ENCODE data around the gene FBXL12. TPM values are rescaled to one million over a fixed set of nuclear protein-coding genes. Genes with fewer than 3 reads are reported as not detected.

Gene FBXL12
- total and polyA plus RNA-seq, 2 experiments from 2014 or later: 23.5 to 25.4 TPM

DNA sequence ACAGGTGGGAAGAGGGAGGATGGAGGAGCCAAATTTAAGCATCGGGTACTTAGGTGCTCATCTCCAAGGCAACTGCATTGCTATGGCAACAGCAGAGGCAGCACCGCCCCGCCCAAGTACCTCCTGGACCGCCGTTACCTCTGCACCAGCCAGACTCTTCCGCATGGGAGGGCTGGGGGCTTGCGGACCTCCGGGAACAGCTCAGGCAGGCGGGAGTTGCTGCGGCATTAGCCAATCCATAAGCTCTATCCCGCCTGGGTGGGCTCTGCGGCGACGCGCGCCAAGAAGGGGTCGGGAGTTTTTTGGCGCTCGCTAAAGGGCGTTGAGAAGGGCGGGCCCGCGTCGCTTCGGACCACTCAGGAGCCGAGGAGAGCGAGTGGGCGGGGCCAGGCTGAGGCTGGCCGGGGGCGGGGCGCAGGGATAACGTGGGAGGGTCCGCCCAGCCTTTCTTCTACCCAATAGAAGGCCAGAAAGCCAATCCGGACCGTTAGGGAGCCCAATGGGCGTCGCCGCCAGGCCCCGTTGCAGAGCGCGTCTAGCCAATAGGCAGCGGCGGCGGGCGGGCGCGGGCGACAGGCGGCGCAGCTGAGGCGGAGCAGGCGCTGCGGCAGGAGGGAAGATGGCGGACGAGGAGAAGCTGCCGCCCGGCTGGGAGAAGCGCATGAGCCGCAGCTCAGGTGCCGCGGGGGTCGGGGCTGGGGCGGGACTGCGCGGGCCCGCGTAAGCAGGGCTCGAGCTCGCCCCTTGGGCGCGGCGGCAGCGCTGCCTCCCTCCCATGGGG lies 16.0 kb upstream of the FBXL12 start, which contains the start of gene PIN1:
PIN1 (plus strand) TSS at position 593 of the 781 bp plus-strand sequence; CDS start at position 620, 27 bp downstream.
- peaks cover 30% of the 10 kb centered on the region for H3K79me2 ChIP-seq (replicated peaks; ENCODE audit: insufficient read depth)
- no peak within 1 kb of the TSS for H2AFZ ChIP-seq

DNA sequence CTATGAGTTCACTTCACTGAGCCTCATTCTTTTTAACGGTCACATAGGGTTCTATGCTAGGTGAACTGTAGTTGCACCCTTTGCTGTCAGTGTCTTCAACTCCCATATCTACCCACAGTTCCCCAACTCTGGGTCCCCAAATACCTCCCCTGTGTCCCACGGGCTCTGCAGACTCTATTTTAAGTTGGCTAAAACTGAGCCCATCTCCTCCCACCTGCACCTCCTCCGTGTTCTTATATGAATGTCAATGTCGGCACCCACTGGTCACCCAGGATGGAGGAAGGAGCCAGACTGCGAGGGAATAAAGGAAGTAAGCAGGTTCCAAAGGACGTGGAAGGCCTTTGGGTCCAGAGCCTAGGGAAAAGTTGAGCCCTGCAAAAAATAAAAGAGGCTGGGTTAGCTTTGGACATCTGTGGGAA lies 15.4 kb upstream of the FBXL12 start:
- no peaks in the 10 kb centered on the region for H3K9me2 ChIP-seq (ENCODE audit: insufficient read depth)
- Mint-ChIP-seq H3K4me3 (peak overlapping the region; percentile 87), H3K36me3 (ENCODE audit: low read depth) (peaks cover 17% of the 10 kb centered on the region), H3K9me3 (no peaks in the 10 kb centered on the region), H3K27ac (0 out of 2 replicates have a peak overlapping the region, but pooled peaks have one; percentile 23), H3K4me1 (peaks cover 9% of the 10 kb centered on the region), H3K27me3 (ENCODE audit: insufficient read depth, low read depth, poor library complexity) (peaks cover 5% of the 10 kb centered on the region)
- peaks cover 20% of the 10 kb centered on the region for H4K20me1 ChIP-seq (replicated peaks; ENCODE audit: insufficient read depth)
- no peak for DNase-seq (ENCODE audit: low spot score)
- peak overlapping the region; percentile 76 for H3K4me2 ChIP-seq
- peaks cover 11% of the 10 kb centered on the region; the same call in 1 of the 2 replicates for H3K4me1 ChIP-seq (ENCODE audit: insufficient read depth)
- peak overlapping the region; percentile 55 for H3K4me3 ChIP-seq
- no peak for ATAC-seq
- H3K79me2 ChIP-seq (replicated peaks; ENCODE audit: insufficient read depth): peaks cover 36% of the 10 kb centered on the region
- H2AFZ ChIP-seq: no peak overlapping the region
- peaks cover 8% of the 10 kb centered on the region for H3F3A ChIP-seq (replicated peaks; ENCODE audit: low read depth)
- H3K27me3 ChIP-seq (ENCODE audit: insufficient read depth): no peaks in the 10 kb centered on the region
- H3K27ac ChIP-seq (ENCODE audit: low read depth): no peak overlapping the region
- no peaks in the 10 kb centered on the region for H3K36me3 ChIP-seq (ENCODE audit: insufficient read depth)
- TF ChIP-seq NANOG (IDR thresholded peaks at IDR 0.05; ENCODE audit: borderline replicate concordance) (no peak), ETS1 (IDR thresholded peaks at IDR 0.05) (no peak), POLR2AphosphoS5 (IDR thresholded peaks at IDR 0.05; ENCODE audit: low read depth) (no peak), REST (IDR thresholded peaks at IDR 0.05; ENCODE audit: unreplicated experiment) (no peak), EZH2 (IDR thresholded peaks at IDR 0.05; ENCODE audit: low read depth, unreplicated experiment) (no peak), ZNF114 (CRISPR knock-in tag; IDR thresholded peaks at IDR 0.05) (no peak), EZH2phosphoT487 (IDR thresholded peaks at IDR 0.05; ENCODE audit: unreplicated experiment) (no peak), STAT1 (IDR thresholded peaks at IDR 0.05; ENCODE audit: unreplicated experiment) (no peak)

More for the DNA sequence above, 16.0 kb upstream of the FBXL12 start, which contains the start of gene PIN1:
- Histone ChIP-seq H3K27ac (ENCODE audit: low read depth) (no peak within 1 kb of the TSS), H3F3A (replicated peaks; ENCODE audit: low read depth) (peaks cover 8% of the 10 kb centered on the region), H3K4me1 (ENCODE audit: insufficient read depth) (peaks cover 11% of the 10 kb centered on the region; the same call in 1 of the 2 replicates), H3K9me2 (ENCODE audit: insufficient read depth) (no peaks in the 10 kb centered on the region), H3K4me2 (peak within 1 kb of the TSS; percentile 99), H3K36me3 (ENCODE audit: insufficient read depth) (no peaks in the 10 kb centered on the region), H3K27me3 (ENCODE audit: insufficient read depth) (no peaks in the 10 kb centered on the region), H4K20me1 (replicated peaks; ENCODE audit: insufficient read depth) (peaks cover 17% of the 10 kb centered on the region), H3K4me3 (peak within 1 kb of the TSS; percentile 88)
- peak; percentile 95 for ATAC-seq
- peak; percentile 74 for TF ChIP-seq POLR2AphosphoS5 (IDR thresholded peaks at IDR 0.05; ENCODE audit: low read depth)
- TF ChIP-seq CTCF (conservative IDR thresholded peaks at IDR 0.05; ENCODE audit: low read depth in 2 of 2): peak; percentile 33 to 51; a peak in 3 of 4 replicates
- TF ChIP-seq ZNF114 (CRISPR knock-in tag; IDR thresholded peaks at IDR 0.05): no peak
- peak; percentile 81 for TF ChIP-seq CREB1 (CRISPR knock-in tag; IDR thresholded peaks at IDR 0.05; ENCODE audit: low read depth)
- TF ChIP-seq EZH2 (IDR thresholded peaks at IDR 0.05; ENCODE audit: low read depth, unreplicated experiment): no peak
- DNase-seq (ENCODE audit: low spot score): peak; percentile 100
- peaks cover 9% of the 10 kb centered on the region for H3K4me1 Mint-ChIP-seq
- peaks cover 20% of the 10 kb centered on the region for H3K36me3 Mint-ChIP-seq (ENCODE audit: low read depth)
- H3K27me3 Mint-ChIP-seq (ENCODE audit: insufficient read depth, low read depth, poor library complexity): peaks cover 5% of the 10 kb centered on the region
- no peaks in the 10 kb centered on the region for H3K9me3 Mint-ChIP-seq
- H3K4me3 Mint-ChIP-seq: peak within 1 kb of the TSS; percentile 87
- peak within 1 kb of the TSS; percentile 66; the same call in 1 of the 2 replicates for H3K27ac Mint-ChIP-seq

Measured in GM23338 (cell line).